H9 (cell line): ENCODE results near the gene PHACTR1. TPM values are rescaled to one million over a fixed set of nuclear protein-coding genes. Genes with fewer than 3 reads are reported as not detected.

Source experiments
- DNase-seq: peaks from one replicate; pipeline ENCODE4 v3.0.0-alpha.2; 2017
- H2AFZ ChIP-seq: one replicate; pipeline ENCODE4 v1.6.1; 2013; ENCODE audit warnings: mild to moderate bottlenecking, low read length, control low read depth, moderate library complexity
- H2AK5ac ChIP-seq: 2 replicates; pipeline ENCODE4 v1.6.1; 2013; ENCODE audit warnings: low read length, control low read depth, mixed read lengths; ENCODE audit not compliant: insufficient read length
- H2BK120ac ChIP-seq: one replicate; pipeline ENCODE4 v1.6.1; 2013; ENCODE audit warnings: low read depth, mild to moderate bottlenecking, low read length, control low read depth, inconsistent platforms; ENCODE audit not compliant: poor library complexity, severe bottlenecking
- H2BK12ac ChIP-seq: 2 replicates; pipeline ENCODE4 v1.6.1; 2013; ENCODE audit warnings: low read length, control low read depth, mixed read lengths, low read depth; ENCODE audit not compliant: insufficient read length
- H2BK15ac ChIP-seq: 2 replicates; pipeline ENCODE4 v1.6.1; 2013; ENCODE audit warnings: low read depth, low read length, control low read depth
- H2BK20ac ChIP-seq: one replicate; pipeline ENCODE4 v1.6.1; 2013; ENCODE audit warnings: low read depth, mild to moderate bottlenecking, low read length, control low read depth, inconsistent platforms; ENCODE audit not compliant: poor library complexity, severe bottlenecking
- H2BK5ac ChIP-seq: 2 replicates; pipeline ENCODE4 v1.6.1; 2013; ENCODE audit warnings: low read length, control low read depth, mixed read lengths; ENCODE audit not compliant: insufficient read length
- H3K14ac ChIP-seq: 2 replicates; pipeline ENCODE4 v1.6.1; 2013; ENCODE audit warnings: low read length, control low read depth; ENCODE audit not compliant: insufficient read depth
- H3K18ac ChIP-seq: 2 replicates; pipeline ENCODE4 v1.6.1; 2013; ENCODE audit warnings: low read depth, mild to moderate bottlenecking, mixed read lengths, low read length, control low read depth; ENCODE audit not compliant: insufficient read length
- H3K23ac ChIP-seq: 2 replicates; pipeline ENCODE4 v1.6.1; 2013; ENCODE audit warnings: low read length, control low read depth, mixed read lengths, low read depth; ENCODE audit not compliant: insufficient read length
- H3K23me2 ChIP-seq: 2 replicates; pipeline ENCODE4 v1.6.1; 2013; ENCODE audit warnings: low read depth, mild to moderate bottlenecking, mixed read lengths, low read length, control low read depth; ENCODE audit not compliant: insufficient read length, poor library complexity, severe bottlenecking
- H3K27ac ChIP-seq: 2 replicates; pipeline ENCODE4 v1.5.1; 2013; ENCODE audit warnings: low read length, control low read depth, mixed read lengths, low read depth; ENCODE audit not compliant: insufficient read length
- H3K27me3 ChIP-seq: 2 replicates; pipeline ENCODE4 v1.6.1; 2013; ENCODE audit warnings: low read length, control low read depth, inconsistent platforms; ENCODE audit not compliant: insufficient read depth
- H3K4ac ChIP-seq: 2 replicates; pipeline ENCODE4 v1.6.1; 2013; ENCODE audit warnings: low read depth, mild to moderate bottlenecking, control low read depth, inconsistent platforms, low read length, moderate library complexity
- H3K4me1 ChIP-seq: 2 replicates; pipeline ENCODE4 v1.6.1; 2013; ENCODE audit warnings: low read length, control low read depth, inconsistent platforms; ENCODE audit not compliant: insufficient read depth
- H3K4me2 ChIP-seq: 2 replicates; pipeline ENCODE4 v1.6.1; 2013; ENCODE audit warnings: low read length, control low read depth, mixed read lengths; ENCODE audit not compliant: insufficient read length, insufficient read depth
- H3K56ac ChIP-seq: 2 replicates; pipeline ENCODE4 v1.6.1; 2013; ENCODE audit warnings: low read depth, mild to moderate bottlenecking, mixed read lengths, low read length, control low read depth; ENCODE audit not compliant: insufficient read length
- H3K79me1 ChIP-seq: 2 replicates; pipeline ENCODE4 v1.6.1; 2013; ENCODE audit warnings: low read depth, mild to moderate bottlenecking, moderate library complexity, low read length, control low read depth, inconsistent platforms; ENCODE audit not compliant: insufficient read depth, poor library complexity, severe bottlenecking
- H3K79me2 ChIP-seq: 2 replicates; pipeline ENCODE4 v1.6.1; 2013; ENCODE audit warnings: low read length, control low read depth, inconsistent platforms; ENCODE audit not compliant: insufficient read depth
- H3K9ac ChIP-seq: 2 replicates; pipeline ENCODE4 v1.6.1; 2013; ENCODE audit warnings: low read length, control low read depth, mixed read lengths; ENCODE audit not compliant: insufficient read length; ENCODE audit errors: extremely low read depth
- H3K9me3 ChIP-seq: one replicate; pipeline ENCODE4 v1.6.1; 2013; ENCODE audit warnings: low read depth, low read length, inconsistent platforms; ENCODE audit not compliant: control insufficient read depth
- H3T11ph ChIP-seq: one replicate; pipeline ENCODE4 v1.6.1; 2013; ENCODE audit warnings: mild to moderate bottlenecking, low read length, control low read depth, inconsistent platforms
- H4K20me1 ChIP-seq: one replicate; pipeline ENCODE4 v1.6.1; 2013; ENCODE audit not compliant: control insufficient read depth, insufficient read length, insufficient read depth
- H4K5ac ChIP-seq: 2 replicates; pipeline ENCODE4 v1.6.1; 2013; ENCODE audit warnings: low read depth, mild to moderate bottlenecking, mixed read lengths, low read length, control low read depth; ENCODE audit not compliant: insufficient read length
- H4K8ac ChIP-seq: replicated peaks from 2 replicates; pipeline ENCODE4 v1.6.1; 2013; ENCODE audit warnings: low read length, control low read depth, mixed read lengths, low read depth; ENCODE audit not compliant: insufficient read length
- H4K91ac ChIP-seq: 2 replicates; pipeline ENCODE4 v1.6.1; 2013; ENCODE audit warnings: low read depth, mild to moderate bottlenecking, moderate library complexity, mixed read lengths, low read length, control low read depth; ENCODE audit not compliant: insufficient read length
- H3K27ac Mint-ChIP-seq, 3 experiments: 2 replicates in 2 of 3; 3 replicates in 1 of 3; pipeline ENCODE4 v1.8.0; 2020 to 2021; ENCODE audit warnings: mixed read lengths in 3 of 3, mild to moderate bottlenecking in 1 of 3, moderate library complexity in 1 of 3
- H3K27me3 Mint-ChIP-seq: 2 replicates; pipeline ENCODE4 v1.8.0; 2021; ENCODE audit warnings: low read depth, mild to moderate bottlenecking, moderate library complexity, mixed read lengths
- H3K36me3 Mint-ChIP-seq, 3 experiments: 2 replicates in 2 of 3; 3 replicates in 1 of 3; pipeline ENCODE4 v1.8.0; 2020 to 2021; ENCODE audit warnings: low read depth in 3 of 3, mixed read lengths in 3 of 3; ENCODE audit not compliant: insufficient read depth in 1 of 3
- H3K4me1 Mint-ChIP-seq, 2 experiments: 2 replicates each; pipeline ENCODE4 v1.8.0; 2020; ENCODE audit warnings: mixed read lengths in 2 of 2
- H3K4me3 Mint-ChIP-seq, 2 experiments: 2 replicates in 1 of 2; 3 replicates in 1 of 2; pipeline ENCODE4 v1.8.0; 2020 to 2021; ENCODE audit warnings: mild to moderate bottlenecking in 2 of 2, mixed read lengths in 2 of 2, moderate library complexity in 1 of 2
- H3K9me3 Mint-ChIP-seq, 2 experiments: 2 replicates in 1 of 2; 3 replicates in 1 of 2; pipeline ENCODE4 v1.8.0; 2020; ENCODE audit warnings: mild to moderate bottlenecking in 2 of 2, mixed read lengths in 2 of 2, moderate library complexity in 1 of 2
- WGBS: extraction: QIAGEN DNeasy Blood & Tissue Kit; methylation state at CpG from one replicate; pipeline ENCODE4 v1.1.7; 2013; ENCODE audit warnings: missing lambda C conversion rate, low lambda C conversion rate, mixed read lengths; ENCODE audit not compliant: insufficient read length; ENCODE audit errors: extremely low coverage; 5-methylcytosine and 5-hydroxymethylcytosine counted together
- total RNA-seq: library from RNA; stranded (reverse); gene quantifications from 2 replicates; pipeline ENCODE4 v1.2.1, GENCODE V29; 2021
- TF ChIP-seq, protein P1 (sequence below): fragments of 200-600 bp; sonication (generic); conservative IDR thresholded peaks from 3 replicates; pipeline ENCODE4 v1.8.0; 2021; ENCODE audit warnings: antibody characterized with exemption, mild to moderate bottlenecking

Gene PHACTR1
- total RNA-seq, 1 experiment from 2014 or later: 15.9 TPM

DNA sequence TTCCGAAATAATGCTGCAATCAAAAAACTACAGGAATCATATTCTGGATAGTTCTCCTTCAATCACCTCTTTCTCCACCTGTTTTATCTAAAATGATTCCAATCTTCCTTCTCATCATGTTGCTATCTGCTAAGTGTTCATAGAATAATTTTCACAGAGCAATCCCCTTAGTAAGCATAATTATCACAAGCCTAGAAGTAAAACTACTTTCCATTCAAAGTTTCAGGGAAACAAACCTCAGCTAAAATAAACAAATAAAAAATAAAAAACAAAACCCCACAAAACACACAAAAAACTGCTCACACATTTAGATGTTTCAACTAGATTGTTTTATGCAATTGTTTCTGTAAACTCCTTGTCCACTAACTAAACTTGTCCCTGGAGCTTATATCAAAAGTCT, 291.2 kb downstream of the PHACTR1 start:
- H2BK5ac ChIP-seq: no peak overlapping the region
- H3K27ac ChIP-seq: no peak overlapping the region

More for the DNA sequence above, 291.2 kb downstream of the PHACTR1 start:
- Histone ChIP-seq H2AK5ac (no peak overlapping the region), H4K20me1 (no peaks in the 10 kb centered on the region), H3K56ac (no peak overlapping the region), H4K8ac (no peak overlapping the region), H3K4me2 (no peak overlapping the region), H2BK12ac (no peak overlapping the region), H2BK20ac (no peak overlapping the region), H3K79me2 (no peaks in the 10 kb centered on the region), H3T11ph (no peak overlapping the region), H3K27me3 (peaks cover 11% of the 10 kb centered on the region; the same call in 1 of the 2 replicates), H3K14ac (no peak overlapping the region), H4K5ac (no peak overlapping the region), H3K9me3 (no peaks in the 10 kb centered on the region), H3K23me2 (no peaks in the 10 kb centered on the region), H4K91ac (no peak overlapping the region), H3K9ac (no peak overlapping the region), H2BK15ac (no peak overlapping the region), H3K79me1 (no peaks in the 10 kb centered on the region), H3K23ac (no peak overlapping the region), H3K4me1 (peaks cover 2% of the 10 kb centered on the region; the same call in 1 of the 2 replicates), H2AFZ (no peak overlapping the region), H3K4ac (no peak overlapping the region), H3K18ac (no peak overlapping the region), H2BK120ac (no peak overlapping the region)
- H3K9me3 Mint-ChIP-seq: no peaks in the 10 kb centered on the region
- H3K36me3 Mint-ChIP-seq: no peaks in the 10 kb centered on the region
- H3K4me3 Mint-ChIP-seq: no peak overlapping the region
- no CpG with 5 or more reads among the region's 1 CpG for WGBS
- DNase-seq: no peak
- peaks cover 23 to 24% of the 10 kb centered on the region in 2 experiments for H3K4me1 Mint-ChIP-seq
- TF ChIP-seq, protein P1, sequence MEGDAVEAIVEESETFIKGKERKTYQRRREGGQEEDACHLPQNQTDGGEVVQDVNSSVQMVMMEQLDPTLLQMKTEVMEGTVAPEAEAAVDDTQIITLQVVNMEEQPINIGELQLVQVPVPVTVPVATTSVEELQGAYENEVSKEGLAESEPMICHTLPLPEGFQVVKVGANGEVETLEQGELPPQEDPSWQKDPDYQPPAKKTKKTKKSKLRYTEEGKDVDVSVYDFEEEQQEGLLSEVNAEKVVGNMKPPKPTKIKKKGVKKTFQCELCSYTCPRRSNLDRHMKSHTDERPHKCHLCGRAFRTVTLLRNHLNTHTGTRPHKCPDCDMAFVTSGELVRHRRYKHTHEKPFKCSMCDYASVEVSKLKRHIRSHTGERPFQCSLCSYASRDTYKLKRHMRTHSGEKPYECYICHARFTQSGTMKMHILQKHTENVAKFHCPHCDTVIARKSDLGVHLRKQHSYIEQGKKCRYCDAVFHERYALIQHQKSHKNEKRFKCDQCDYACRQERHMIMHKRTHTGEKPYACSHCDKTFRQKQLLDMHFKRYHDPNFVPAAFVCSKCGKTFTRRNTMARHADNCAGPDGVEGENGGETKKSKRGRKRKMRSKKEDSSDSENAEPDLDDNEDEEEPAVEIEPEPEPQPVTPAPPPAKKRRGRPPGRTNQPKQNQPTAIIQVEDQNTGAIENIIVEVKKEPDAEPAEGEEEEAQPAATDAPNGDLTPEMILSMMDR: no peak
- H3K27ac Mint-ChIP-seq: no peak overlapping the region
- peaks cover 26% of the 10 kb centered on the region for H3K27me3 Mint-ChIP-seq
